B cell (primary cell): Measurements from ENCODE around the gene TYW5.

Experiments
- CTCF ChIP-seq: fragments of 200-600 bp; IDR thresholded peaks from one replicate; pipeline ENCODE4 v1.8.0; 2022; ENCODE audit warnings: antibody characterized with exemption, mild to moderate bottlenecking
- EZH2 ChIP-seq: IDR thresholded peaks from 2 replicates; pipeline ENCODE4 v1.6.1; 2012; ENCODE audit warnings: borderline replicate concordance, low read depth, mild to moderate bottlenecking, moderate library complexity, low read length; ENCODE audit not compliant: insufficient read depth, poor library complexity, severe bottlenecking

DNA sequence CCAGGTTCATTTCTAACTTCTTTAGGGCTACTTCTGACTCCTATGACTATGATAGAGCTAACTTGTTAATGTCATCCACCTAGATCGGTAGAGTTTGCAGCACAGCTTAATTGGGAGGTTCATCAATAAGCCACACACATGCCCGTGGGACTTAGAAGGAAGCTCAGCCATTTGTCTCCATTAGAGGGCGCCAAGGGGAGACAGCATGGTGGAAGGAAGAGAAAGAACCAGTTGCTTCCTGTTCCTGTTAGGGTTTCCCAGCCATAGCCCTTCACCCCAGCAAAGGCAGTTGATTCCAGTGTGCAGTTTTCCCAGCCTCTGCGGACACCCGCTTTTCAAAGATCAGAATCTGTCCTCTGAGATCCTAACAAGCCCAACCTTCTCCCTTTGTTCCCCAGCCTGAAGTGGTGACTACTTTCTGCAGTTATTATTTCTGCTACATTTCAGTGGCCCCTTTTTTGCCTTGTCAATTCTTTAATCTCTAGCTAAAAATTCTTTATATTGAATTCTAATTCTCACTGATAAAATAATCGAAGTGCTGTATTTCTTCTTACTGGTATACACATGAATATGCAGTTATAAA, 30.4 kb upstream of the TYW5 start:
- peak; percentile 38 for TF ChIP-seq CTCF
- TF ChIP-seq EZH2: no peak
